GM19351 (cell line): Measurements from ENCODE around the gene MKI67.
"Not testable (repeated sequence)": the region's sequence is repeated elsewhere in the genome, so short reads cannot be mapped to it uniquely, and the experiment has no call there.

Experiments
- ATAC-seq: cut with Tn5 transposase; IDR thresholded peaks from one replicate; pipeline ENCODE4 v1.9.1; 2021; ENCODE audit warnings: mild to moderate bottlenecking, moderate library complexity; ENCODE audit not compliant: unreplicated experiment

The MKI67 gene

DNA sequence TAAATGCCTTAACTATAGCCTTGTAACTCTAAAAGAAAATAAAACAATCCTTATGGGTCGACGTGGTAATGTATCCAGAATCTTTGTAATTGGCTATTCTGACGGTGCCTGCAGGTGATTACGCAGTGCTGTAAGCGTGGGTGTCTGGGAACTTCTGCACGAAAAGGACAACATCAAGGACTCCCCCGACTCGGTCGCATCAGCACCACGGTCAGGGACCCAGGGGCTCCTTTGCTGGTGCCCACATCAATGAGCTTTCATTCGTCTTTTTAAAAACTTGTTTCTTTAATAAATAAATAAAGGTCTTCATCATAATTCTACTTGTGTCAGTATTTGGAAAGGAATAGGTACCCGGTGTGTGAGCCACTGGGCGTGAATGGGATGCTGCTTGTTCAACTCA is 13.2 kb downstream of the MKI67 start:
- ATAC-seq = no peak

DNA sequence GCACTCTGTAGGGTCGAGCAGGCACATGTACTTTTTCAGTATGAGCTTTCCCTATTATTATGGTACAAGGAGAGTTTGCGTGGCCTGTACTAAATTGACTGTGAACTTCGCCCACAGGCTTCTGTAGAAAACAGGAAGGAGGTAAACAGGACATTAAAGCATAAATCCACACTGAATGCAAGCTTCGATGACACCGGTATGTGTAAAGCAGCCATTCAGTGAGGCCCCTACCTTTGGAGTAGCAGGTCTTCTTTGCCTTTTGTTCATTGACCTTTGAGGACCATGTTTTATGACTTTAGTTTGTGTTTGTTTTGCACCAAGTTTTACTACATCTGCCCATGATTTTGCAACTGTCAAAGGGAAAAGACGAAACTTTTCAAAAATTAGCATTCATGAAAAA is 14.5 kb downstream of the MKI67 start:
- ATAC-seq = no peak

DNA sequence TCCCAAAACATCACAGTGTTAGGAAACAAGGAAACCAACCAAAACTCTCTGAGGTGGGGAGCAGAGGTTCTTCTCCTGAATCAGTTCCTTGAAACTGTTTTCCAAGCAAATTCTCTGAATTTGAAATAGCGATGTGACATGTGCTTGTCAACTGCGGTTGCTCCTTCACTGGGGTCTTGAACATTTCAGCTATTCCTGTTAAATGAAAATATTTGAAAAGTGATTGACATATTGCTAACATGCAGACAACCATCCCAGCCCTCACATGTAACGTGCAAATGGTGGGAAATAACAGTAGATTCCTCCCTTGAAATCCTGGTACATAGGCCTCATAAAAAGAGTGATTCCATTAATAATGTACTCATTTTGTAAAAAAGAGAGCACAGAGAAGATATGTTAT is 15.9 kb downstream of the MKI67 start:
- ATAC-seq = no peak

DNA sequence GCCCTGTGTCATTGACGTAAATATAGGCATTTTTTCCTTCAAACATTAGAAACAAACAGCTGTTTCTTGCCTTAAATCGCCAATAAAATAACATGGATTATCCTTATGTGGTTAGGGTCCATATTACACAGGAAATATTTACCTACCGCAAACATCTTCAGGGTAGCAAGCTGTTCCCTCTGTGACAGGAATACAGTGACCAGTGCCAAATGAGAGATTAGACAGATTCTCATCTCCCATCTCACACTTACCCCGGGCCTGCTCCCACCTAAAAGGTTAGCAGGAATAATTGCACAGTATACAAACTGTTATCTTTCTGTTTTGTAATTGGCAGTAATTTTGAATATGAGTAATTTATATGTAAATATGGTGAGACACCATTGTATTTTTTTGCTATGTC is 16.5 kb downstream of the MKI67 start:
- ATAC-seq = no peak

DNA sequence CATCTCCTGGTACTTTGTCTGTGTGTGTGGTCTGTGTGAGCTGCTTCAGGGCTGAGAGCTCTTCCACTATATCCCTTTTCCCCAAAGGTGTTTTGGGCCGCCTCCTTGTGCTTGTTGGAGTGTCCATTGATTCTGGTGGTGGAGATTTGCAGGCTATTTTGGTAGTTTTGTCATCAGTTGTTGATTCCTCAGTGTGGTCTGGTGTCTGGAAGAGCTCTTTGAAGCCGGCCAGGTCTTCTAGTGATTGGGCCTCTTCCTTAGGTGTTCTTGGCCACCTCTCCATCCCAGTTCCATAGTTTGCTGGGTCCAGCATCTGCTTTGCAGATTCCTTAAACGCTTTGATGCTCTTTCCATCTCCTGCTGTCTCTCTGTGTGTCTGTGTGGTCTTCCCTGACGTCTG is 20.8 kb downstream of the MKI67 start:
- no peak for ATAC-seq

DNA sequence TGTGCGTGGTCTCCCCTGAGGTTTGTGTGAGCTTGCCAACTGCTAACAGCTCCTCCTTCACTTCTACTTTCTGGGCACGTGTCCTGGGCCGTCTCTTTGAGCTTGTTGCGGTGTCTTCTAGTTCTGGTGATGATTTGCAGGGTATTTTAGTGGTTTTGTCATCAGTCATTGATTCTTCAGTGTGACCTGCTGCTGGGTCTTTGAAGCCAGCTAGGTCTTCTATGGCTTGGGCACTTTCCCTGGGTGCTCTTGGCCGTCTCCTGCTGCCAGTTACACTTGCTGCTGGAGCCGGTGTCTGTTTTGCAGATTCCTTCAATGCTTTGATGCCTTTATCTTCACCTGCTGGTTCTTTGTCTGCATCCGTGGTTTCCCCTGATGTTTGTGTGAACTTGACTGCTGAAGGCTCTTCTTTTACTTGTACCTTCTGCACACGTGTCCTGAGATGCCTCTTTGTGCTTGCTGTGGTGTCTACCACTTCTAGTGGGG is 23.0 kb downstream of the MKI67 start:
- no peak for ATAC-seq

DNA sequence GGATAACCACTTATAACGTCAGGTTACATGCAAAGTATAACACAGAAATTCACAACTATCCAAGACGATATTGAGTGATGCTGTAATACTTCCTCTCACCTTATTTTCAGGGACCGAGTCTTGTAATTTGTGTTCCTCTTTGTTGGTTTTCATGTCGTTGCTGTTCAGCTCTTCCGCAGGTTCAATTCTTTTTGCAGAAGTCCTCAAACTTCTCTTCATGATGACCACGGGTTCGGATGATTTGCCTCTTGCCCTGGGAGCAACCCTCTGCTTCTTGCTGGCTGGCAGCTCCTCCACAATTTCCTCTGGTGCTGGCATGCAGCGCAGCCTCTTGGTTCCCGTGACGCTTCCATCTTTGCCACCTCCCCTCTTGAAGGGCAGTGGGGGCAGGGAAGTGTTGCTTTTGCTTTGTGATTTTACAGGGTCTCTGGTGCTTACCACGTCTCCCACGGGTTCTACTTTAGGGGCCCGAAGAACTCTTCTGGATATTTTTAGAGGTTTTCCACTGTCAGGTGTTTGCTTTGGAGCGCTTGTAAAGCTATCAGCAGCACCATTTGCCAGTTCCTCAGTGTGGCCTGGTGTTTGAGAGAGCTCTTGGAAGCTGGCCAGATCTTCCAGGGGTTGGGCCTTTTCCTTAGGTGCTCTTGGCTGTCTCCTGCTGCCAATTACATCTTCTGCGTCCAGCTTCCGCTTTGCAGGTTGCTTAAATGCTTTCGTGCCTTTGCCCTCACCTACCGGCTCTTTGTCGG is 23.6 kb downstream of the MKI67 start:
- no peak for ATAC-seq

DNA sequence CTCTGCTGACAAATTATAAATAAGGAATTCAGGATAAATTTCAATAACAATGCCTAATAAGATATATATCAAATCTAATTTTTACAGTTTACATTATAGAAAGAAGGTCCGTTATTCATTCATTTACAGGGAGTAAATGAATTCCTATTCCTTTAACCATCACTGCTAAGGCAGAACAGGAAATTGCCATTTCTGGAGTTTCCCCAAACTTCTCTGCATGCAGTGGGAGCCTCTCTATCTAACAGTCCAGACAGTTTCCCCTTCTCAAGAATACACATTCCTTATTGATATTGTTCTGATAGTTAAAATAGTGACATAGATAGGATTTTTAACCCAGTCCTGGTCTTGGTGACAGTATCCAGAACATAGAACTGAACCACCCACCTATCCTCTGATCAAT is 24.3 kb downstream of the MKI67 start:
- no peak for ATAC-seq

DNA sequence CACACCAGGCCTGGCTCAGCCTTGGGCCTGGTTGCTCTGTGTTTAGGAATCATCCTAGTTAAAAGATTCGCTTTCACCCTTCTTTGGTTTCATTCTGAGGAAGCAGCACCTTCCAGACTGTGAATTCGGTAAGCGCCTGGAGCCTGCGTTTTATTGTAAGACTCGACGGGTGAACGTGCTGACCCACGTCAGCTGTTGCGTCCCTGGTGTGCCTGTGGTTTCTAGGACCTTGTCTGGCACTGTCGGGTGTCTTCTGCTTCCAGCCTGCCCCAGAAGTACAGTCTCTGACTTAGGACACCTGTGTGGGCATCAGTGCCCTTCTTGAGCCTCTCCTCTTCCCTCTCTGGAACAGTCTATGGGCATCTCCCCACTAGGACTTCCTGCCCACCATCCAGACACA is 26.3 kb downstream of the MKI67 start:
- ATAC-seq = no peak

DNA sequence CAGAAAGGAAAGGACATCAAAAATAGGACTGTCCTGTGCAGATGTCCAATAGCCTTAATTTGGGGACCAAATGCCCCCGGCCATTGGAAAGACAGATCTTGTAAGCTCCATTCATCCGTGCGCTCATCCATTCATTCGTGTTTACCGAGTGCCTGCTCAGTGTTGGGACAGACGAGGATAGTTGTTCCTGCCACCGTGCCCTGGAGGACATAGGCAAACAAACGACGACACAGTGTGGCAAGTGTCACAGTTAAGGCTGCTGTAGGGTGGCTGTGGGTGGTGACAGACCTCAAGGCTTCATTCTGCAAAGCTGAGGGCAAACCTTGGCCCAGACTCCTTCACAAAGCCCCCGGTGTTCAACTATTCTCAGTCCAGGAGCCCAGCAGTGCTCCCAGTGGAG is 27.6 kb downstream of the MKI67 start:
- no peak for ATAC-seq

DNA sequence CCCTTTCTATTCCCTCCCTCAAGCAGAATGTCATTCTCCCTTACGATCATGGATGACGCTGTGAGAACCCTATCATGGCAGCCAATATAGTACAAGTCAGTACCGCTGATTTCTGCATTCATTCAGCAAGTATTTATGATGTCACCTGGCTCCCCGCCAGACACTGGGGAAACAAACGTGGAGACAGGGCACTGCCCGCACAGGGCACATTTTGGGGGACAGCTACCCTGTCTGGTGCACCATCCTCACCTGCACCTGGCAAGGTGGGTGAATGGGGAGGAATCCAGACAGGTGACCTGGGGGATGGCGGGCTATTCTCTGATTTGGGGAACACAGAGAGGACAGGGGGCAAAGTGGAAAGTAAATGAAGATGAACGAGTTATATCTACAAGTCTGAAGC is 28.4 kb downstream of the MKI67 start:
- ATAC-seq = no peak

DNA sequence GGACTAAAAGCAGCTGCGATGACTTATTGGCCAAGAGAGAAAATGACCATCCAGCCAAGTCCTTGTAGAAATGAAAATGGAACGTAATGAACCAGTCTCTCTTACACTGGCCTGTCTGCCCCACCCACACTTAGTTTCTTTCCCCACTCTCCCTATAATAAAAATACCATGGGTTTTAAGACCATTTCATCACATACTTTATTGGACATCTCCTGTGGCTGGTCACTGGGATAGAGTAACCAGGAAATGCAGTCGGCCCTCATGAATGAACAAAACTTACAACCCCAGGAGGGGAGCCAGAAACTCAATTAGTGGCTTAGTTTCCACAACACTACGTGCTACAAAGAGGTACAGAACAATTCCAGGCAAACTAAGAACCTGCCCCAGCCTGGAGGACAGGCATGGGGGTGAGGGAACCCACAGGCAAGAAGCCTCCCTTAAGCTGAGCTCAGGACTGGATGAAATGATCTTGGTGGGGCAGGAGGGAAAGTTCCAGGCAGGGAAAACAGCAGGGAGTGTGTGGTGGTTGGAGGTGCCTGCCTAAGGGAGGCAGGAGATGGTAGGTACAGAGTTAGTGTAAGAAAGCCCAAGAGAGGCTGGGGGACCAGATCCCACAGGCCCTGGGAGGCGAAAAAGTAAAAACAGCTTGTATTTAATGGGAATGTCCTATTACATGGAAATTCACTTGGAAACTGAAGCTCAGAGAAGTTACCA is 29.6 kb downstream of the MKI67 start:
- ATAC-seq = no peak

DNA sequence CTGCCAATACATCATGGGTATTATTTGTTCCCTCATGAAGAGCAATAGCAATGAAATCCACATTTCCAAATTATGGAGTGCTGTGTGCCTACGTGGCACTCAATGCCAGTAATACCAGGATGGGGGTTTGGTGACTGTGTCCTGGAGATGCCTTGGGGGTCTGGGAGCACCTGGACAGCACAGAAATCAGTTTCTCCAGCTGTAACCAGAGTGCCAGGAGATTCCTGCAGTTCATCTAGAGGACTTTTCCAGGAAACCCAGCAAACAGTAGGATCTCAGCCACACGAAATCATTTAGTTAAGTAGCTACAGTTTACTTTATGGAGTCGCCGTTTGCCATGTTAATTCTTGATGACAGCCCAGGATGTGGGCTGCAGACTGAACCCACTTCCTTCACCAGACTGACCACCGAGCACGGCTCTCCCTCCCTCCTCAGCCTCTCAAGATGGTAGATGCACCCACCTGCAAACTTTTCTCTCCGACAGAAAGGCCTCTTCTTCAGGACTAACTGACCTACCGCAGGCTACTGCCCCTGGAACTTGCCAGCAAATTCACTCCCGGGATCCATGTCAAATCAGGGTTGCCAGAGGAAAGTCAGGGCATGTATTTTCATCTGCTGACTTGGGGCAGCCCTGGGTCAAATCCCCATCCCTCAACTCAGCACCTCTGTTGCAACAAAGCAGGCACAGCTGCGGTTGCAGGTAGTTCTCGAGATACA is 30.3 kb downstream of the MKI67 start:
- no peak for ATAC-seq

DNA sequence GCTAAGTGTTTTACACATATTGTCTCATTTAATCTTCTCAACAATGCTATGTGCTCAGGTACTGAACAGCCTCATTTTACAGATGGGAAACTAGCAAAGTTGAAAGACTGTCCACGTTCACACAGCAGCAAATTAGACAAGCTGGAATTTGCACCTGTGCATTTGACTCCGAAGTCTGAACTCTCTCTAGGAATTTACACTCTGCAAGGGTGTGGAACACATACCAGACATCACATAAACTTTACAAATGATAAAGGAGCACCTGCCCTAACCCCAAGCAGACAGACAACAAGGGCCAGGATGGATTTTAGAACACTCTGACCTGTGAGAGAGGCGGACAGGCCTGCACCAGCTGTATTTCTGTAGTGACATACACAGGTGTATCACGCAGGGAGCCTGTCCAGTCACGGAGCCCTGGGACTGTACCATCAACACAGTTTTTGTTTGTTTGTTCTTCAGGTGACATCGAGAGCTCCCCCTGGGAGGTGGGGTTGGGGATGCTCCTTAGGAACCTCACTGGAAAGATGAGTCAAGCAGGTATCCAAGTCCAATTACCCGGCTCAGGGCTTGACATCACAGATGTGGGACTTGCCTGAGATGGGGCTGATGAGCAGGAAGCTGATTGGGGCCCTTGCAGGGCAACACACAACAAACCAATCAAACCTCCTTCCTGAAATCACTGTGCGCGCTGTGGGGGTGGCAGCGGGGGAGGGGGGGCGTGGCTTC is 31.0 kb downstream of the MKI67 start:
- ATAC-seq = peak; percentile 46

DNA sequence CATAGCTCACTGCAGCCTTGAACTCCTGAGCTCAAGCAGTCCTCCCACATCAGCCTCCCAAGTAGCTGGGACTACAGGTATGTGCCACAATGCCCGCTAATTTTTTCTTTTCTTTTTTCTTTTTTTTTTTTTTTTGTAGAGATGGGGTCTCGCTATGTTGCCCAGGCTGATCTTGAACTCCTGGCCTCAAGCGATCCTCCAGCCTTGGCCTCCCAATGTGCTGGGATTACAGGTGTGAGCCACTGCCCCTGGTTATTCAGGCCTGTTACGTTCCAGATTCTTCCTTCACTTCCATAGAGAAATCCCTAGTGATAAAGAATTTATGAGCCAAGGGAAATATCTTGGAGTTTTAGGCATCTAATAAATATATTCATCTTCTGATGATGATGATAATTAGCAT is 31.6 kb downstream of the MKI67 start:
- ATAC-seq = not testable (repeated sequence)

DNA sequence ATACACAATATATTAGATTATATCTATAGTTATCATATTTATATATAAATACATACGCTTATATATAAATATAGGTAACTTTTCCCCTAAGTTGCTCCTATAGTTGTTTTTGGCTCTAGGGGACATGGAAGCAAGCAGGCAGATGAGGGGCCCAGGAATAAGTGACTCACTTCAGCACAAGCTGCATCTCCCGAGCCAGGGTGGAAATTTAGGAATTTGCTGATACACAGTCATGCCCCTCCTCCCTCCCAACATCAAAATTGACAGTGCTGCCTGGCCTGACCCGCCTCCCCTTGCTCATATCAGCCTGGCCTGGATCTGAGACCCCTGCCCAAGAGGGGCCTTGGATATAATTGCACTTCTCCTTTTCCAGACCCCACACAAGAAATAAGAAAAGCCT is 33.8 kb downstream of the MKI67 start:
- ATAC-seq = no peak

DNA sequence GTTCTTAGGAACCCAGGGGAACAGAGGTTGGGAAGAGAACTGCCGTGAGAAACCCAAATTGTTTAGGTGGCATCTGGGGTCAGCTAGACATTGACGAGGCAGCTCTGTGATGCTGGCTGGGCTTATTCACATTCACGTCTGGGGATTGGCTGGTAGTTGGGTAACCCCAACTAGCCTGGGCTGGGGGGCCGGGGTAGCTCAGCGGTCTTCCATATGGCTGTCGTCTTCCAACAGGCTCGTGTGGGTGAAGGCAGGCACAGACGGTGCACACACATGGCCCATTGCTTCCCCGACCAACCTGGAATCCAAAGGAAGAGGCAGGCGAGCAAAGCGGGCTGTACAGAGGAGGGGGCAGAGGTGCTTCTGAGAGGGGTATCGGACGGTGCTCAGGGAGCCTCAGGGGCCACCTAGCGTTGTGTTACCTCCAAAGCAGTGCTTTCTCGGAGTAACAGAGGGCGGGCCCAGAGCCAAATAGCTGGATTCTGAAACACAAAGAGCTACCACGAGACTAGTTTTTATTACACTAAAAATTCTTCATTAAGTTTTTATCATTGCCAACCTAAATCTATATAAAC is 34.5 kb downstream of the MKI67 start:
- ATAC-seq = no peak

DNA sequence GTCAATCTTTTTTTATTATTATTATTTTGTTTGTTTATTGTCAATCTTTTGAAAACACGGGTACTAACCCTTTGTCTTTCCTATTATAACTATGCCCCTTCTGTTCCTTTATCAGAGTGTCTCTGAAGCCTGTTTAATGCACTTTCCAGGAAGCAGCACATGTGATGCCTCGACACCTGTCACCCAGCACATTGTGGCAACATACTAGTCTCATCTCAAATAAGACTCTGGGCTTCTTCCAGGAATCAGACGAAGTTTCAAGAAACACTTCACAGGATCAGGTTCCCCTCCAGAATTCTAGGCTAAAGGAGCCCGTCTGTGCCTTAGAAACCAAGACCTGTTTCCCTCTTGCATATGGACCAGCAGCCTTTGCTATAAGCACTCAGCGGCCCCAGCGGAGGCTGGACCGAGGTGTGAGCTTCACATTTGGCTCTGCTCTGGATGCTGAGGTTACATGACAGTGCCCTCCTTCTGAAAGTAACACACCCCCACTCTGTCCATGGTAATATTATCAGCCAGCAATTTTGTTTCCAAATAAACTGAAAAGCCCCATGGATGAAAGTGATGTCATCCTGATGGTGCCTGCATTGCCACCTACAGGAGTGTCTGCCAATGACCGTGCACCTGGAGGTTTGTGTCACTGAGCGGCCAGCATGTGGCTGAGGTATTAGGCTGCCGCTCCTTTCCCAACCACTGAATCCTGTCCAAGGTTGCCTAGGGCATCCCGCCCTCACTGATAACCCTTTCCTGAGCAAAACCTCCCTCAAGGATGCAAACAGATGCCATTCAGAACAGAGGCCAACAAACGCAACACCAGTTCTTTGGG is 38.1 kb downstream of the MKI67 start:
- peak; percentile 56 for ATAC-seq

DNA sequence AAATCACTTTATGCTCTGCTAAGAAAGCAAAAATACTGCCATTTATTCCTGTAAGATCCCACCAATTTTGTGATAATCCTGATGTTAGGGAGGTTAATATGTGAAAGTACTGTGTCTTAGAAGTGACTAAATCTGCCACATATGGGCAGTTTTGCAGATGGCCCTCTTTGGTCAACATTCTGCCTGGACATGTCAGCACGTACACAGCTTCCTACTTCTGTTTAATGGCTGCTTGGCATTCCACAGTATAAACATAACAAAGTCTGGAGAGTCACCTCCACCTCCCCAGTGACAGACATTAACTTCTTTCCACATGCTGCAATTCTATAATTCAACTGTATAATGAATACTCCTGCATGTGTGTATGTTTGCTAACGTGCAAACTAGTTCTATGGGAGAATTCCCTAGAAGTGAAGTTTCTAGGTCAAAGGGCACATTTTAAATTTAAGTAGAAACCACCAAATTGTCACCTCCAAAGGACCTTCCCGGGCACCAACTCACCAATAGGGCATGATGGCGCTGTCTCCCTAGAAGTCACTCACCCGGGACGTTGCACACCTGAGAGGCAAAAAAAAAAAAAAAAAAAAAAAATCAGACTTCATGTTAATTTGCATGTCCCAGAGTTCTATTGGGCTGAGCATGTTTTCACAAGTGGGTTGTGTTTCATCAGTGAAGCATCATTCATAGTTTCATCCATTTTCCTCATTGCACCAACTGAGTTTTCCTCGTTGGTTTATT is 38.9 kb downstream of the MKI67 start:
- ATAC-seq = no peak
